ENCODE results near the gene ACTN1.

Gene ACTN1

GRCh38 chr14:68879321-68879781 lies 99.8 kb downstream of the ACTN1 start:
- H3K4me3 ChIP-seq (ENCODE audit: low read depth, low read length): no peak overlapping the region
- TF ChIP-seq CTCF (IDR thresholded peaks at IDR 0.05; ENCODE audit: low read depth, low read length): no peak

- no peak for TF ChIP-seq CTCF (IDR thresholded peaks at IDR 0.05; ENCODE audit: low read depth, low read length)
- no peak overlapping the region for H3K4me3 ChIP-seq (ENCODE audit: low read depth, low read length)
These were observed 100.2 kb downstream of the ACTN1 start for GRCh38 chr14:68878908-68879307.

- TF ChIP-seq CTCF (IDR thresholded peaks at IDR 0.05; ENCODE audit: low read depth, low read length): no peak
- H3K4me3 ChIP-seq (ENCODE audit: low read depth, low read length): no peak overlapping the region
These were observed 101.0 kb downstream of the ACTN1 start for GRCh38 chr14:68877993-68878575.

GRCh38 chr14:68876976-68877375 lies 102.1 kb downstream of the ACTN1 start:
- TF ChIP-seq CTCF (IDR thresholded peaks at IDR 0.05; ENCODE audit: low read depth, low read length): no peak
- H3K4me3 ChIP-seq (ENCODE audit: low read depth, low read length): no peak overlapping the region

GRCh38 chr14:68874746-68875155 lies 104.4 kb downstream of the ACTN1 start:
- H3K4me3 ChIP-seq (ENCODE audit: low read depth, low read length): no peak overlapping the region
- no peak for TF ChIP-seq CTCF (IDR thresholded peaks at IDR 0.05; ENCODE audit: low read depth, low read length)

GRCh38 chr14:68873376-68873775 lies 105.7 kb downstream of the ACTN1 start:
- no peak for TF ChIP-seq CTCF (IDR thresholded peaks at IDR 0.05; ENCODE audit: low read depth, low read length)
- H3K4me3 ChIP-seq (ENCODE audit: low read depth, low read length): no peak overlapping the region

GRCh38 chr14:68871392-68871791 lies 107.7 kb downstream of the ACTN1 start:
- no peak overlapping the region for H3K4me3 ChIP-seq (ENCODE audit: low read depth, low read length)
- TF ChIP-seq CTCF (IDR thresholded peaks at IDR 0.05; ENCODE audit: low read depth, low read length): no peak

All from WI38 (cell line).